ENCODE results near the gene COL1A1. TPM values are rescaled to one million over a fixed set of nuclear protein-coding genes. Genes with fewer than 3 reads are reported as not detected.

COL1A1 gene
- total RNA-seq, 4 donors from 2014 or later, result 14.3 to 109 (median 36.6) TPM

- no peak for TF ChIP-seq CTCF (IDR thresholded peaks at IDR 0.05; ENCODE audit: low read depth)
Observed at GRCh38 chr17:50219939-50220465, 18.6 kb upstream of the COL1A1 start.

- TF ChIP-seq CTCF (IDR thresholded peaks at IDR 0.05; ENCODE audit: low read depth), result no peak
Observed at GRCh38 chr17:50219342-50219741, 17.9 kb upstream of the COL1A1 start.

GRCh38 chr17:50218771-50219315 lies 17.4 kb upstream of the COL1A1 start:
- TF ChIP-seq CTCF (IDR thresholded peaks at IDR 0.05; ENCODE audit: low read depth), result no peak

GRCh38 chr17:50218071-50218759 lies 16.8 kb upstream of the COL1A1 start:
- no peak for TF ChIP-seq CTCF (IDR thresholded peaks at IDR 0.05; ENCODE audit: low read depth)

- TF ChIP-seq CTCF (IDR thresholded peaks at IDR 0.05; ENCODE audit: low read depth), result no peak
Observed at GRCh38 chr17:50217591-50217990, 16.2 kb upstream of the COL1A1 start.

GRCh38 chr17:50214976-50215760 lies 13.7 kb upstream of the COL1A1 start:
- no peak for TF ChIP-seq CTCF (IDR thresholded peaks at IDR 0.05; ENCODE audit: low read depth)
